GM21423 (cell line): ENCODE measurements around the gene UPP2.
A peak's percentile ranks its signal among the peaks of the same experiment; 100 is the strongest.

Source experiments
- ATAC-seq: cut with Tn5 transposase; IDR thresholded peaks from one replicate; pipeline ENCODE4 v1.9.1; 2021; ENCODE audit warnings: mild to moderate bottlenecking, moderate library complexity; ENCODE audit not compliant: unreplicated experiment

UPP2 gene

GRCh38 chr2:158103411-158104012 lies 1.8 kb downstream of the UPP2 start:
- no peak for ATAC-seq

GRCh38 chr2:158104903-158105302 lies 3.2 kb downstream of the UPP2 start:
- ATAC-seq: no peak

DNA sequence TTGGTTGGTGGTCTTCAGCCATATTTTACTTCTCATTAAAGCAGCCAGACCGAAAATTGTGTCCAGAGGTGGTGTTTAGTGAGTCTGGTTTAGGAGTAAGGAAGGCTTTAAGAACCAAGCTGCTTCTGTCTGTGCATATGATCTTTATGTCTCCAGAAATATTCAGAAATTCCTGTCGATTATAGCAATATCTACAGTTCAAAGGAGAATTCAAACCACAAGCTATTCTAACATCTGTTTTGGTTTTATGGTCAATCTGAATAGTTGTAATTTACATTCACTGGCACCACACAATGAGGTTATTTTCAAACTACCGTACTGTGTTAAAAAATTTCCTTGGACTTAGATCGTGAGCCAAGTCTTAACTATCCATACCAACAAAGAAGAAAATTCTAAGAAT lies 11.3 kb downstream of the UPP2 start:
- no peak for ATAC-seq

DNA sequence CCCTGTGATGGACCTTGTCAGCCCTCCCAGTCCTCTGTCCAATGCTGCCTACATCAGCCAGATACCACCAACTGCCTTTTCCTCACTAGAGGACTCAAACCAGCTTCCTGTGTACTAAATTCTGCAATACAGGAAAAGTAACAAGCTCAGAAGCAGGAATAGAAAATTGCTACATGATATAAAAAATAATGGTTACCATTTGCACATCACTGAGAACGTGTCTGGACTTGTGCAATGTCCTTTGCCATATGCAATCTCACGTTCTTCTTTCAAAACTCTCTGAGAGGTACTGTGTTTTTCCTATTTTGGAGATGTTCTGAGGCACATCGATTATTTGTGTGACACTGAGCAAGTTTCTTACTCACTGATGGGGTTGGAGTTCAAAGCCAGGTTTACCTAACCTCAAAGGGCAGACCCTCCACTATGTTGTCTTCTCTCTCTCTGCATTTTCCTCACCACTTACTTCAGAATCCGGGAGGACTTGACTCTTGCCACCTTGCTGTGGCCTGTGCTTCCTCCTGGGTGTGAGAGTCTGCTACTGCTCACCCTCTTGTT lies 12.1 kb downstream of the UPP2 start:
- no peak for ATAC-seq

- no peak for ATAC-seq
Observed at GRCh38 chr2:158114516-158114915, 12.8 kb downstream of the UPP2 start.

DNA sequence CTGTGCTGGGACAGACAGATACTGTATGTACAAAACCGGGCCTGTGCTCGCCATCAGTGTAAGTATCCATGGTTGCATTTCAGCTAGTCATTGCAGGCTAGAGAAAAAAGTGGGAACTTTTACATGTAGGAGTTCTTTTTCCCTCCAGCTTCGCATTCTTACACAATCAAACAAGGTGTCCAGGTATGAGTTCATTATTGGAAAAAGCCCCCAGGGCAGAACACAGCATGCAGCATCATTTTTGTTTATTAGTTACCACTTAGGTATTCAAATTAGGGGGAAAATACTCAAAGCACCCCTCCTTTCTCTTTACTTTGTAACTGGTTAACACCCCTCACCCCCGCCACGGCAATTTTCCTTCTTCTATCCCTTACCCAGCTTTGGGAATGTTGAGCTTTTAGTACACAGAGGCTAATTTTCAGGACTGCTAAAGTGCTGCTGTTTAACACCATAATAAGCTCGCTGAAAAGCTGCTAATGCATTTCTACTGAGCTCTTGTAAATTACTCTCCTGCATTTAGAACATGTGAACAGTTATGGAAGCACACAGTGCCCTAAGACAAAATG lies 13.6 kb downstream of the UPP2 start:
- no peak for ATAC-seq

DNA sequence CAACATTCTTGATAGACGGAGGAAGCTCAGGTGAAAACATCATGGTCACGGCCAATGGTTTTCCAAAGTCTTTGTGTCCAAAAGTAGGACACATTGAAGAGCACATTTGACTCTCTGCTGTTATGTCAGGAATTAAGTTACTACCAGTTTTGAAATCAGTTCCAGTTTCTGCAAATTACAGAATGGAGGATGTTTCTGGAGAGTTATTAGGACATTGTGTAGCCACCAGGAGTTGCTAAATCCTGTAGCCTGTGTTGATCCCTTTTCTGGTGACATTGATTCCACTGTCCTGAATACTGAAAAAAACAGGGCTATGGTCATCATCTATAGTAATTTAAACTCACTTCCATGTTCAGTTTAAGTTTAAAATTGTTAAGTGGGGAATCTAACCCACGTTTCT lies 15.3 kb downstream of the UPP2 start:
- ATAC-seq: no peak

DNA sequence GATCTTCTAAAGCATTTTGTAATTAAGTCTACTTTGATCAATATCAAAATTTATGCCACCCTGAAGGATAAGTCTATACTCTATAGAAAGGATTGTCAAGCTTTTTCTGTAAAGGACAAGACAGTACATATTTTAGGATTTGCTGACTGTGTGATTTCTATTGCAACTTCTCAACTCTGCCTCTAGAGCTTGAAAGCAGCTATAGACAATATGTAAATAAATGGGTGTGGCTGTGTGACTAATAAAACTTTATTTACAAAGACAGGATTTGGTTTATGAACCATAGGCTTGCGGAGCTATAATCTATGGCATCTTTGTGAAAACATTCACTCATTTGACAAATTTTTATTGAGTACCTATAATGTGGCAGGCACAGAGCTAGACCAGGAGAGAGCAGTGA lies 18.4 kb downstream of the UPP2 start:
- no peak for ATAC-seq

- ATAC-seq: no peak
Observed at GRCh38 chr2:158120664-158121641, 19.3 kb downstream of the UPP2 start.

- ATAC-seq: no peak
Observed at GRCh38 chr2:158124896-158125295, 23.2 kb downstream of the UPP2 start.

DNA sequence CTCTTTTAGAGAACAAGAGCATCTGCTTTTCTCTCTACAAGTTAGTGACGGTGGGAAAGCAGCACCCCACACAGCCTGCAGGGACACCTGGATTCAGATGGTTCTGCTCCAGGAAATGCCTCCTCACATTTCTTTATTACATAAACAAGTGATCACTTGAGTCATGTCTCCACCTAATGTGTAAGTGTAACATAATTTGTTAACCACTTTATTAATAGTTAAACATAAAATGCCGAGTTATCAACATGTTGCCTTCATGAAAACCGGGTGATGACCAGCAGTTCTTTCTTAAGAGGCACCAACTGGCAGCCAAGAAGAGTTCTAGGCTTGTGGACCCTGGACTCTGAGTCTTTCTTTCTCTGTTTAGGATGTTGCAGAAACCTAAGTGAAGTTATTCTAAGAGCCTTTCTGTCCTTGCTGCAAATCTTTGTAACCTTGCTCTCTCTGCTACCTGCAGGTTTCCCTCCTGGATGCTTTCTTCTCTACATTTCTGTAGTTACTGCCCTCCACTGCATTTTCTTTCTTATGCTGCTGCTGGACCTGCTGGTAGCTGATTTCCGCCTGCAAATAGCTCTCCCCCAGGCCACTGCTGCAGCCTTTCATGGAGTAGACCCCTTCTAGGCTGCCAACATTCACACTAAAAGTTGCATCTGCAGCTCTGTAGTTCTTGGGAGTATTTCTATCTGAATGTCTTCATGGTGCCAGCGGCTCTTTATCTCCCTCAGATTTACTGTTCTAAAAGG lies 24.3 kb downstream of the UPP2 start:
- ATAC-seq: no peak

- ATAC-seq: no peak
Observed at GRCh38 chr2:158127380-158127804, 25.7 kb downstream of the UPP2 start.

GRCh38 chr2:158128168-158128973 lies 26.7 kb downstream of the UPP2 start:
- no peak for ATAC-seq

- no peak for ATAC-seq
Observed at GRCh38 chr2:158129037-158129436, 27.4 kb downstream of the UPP2 start.

- peak; percentile 59 for ATAC-seq
Observed at GRCh38 chr2:158130832-158131473, 29.3 kb downstream of the UPP2 start.

DNA sequence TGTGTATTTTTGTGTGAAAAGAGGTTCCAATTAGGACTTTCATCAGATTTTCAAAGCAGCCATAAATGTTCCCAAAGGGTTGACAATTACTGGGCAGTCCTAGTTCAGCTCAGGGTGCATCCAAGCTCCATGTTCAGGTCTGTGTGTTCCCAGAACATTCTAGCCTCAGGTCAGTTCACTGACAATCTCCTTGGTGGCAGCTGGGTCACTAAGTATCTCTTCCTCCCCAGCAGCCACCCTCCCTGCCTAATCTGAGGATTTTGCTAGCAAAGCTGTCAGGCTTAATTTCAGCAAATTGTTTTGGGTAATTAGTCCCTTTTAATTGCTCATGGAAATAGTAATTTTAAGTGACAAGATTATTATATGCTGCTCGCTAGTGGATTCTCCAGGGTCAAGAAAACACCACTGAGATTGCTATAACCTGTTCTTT lies 29.8 kb downstream of the UPP2 start:
- no peak for ATAC-seq

DNA sequence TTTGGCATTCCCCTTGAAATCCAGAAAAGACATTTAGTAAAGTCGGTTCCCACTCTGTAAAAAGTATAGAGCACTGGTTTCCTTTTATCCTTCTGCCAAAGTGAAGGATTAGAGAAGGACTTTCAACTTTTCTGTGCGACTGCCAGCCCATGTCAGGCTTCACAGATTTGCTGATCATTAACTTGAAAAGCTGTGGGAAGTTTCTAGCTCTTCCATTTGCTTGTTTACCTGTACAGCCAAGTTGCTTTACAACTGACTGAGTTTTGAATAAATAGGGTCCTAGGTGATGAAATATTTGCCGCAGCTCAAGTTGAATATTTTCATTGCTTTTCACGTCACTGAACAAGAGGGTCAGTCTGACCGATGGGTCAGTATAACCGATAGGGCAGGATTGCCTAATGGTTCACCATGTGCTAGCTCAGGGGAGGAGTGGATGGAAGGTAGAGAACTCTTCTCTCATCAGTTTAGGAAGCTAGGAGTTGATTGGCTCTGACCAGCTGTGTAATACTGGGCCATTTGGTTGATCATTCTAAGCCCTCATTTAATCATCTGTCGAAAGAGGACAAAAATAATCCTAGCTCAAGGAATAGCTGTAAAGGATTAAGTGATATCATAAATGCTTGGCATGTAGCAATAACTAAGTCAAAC lies 30.4 kb downstream of the UPP2 start:
- no peak for ATAC-seq

GRCh38 chr2:158134055-158134454 lies 32.4 kb downstream of the UPP2 start:
- ATAC-seq: no peak

DNA sequence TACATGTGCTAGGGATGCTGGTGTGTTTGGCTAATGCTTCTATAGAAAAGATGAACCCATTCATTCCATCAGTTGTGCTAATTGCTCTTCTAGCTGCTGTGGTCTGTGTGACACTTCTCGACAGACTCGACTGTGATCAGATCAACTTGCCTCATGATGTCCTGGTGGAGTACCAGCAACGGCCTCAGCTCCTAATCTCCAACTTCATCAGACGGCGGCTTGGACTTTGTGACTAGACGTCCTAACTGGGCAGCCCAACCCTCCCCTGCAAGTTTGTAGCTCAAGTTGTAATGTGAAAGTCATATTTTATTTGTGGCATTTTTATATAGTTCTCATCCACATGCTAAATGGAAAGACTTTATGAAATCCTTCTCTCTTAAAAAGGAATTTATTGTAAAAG lies 33.0 kb downstream of the UPP2 start:
- ATAC-seq: no peak
